H9 (cell line): Measurements from ENCODE around the gene C19orf81. TPM values are rescaled to one million over a fixed set of nuclear protein-coding genes. Genes with fewer than 3 reads are reported as not detected.
"Not testable (repeated sequence)": the region's sequence is repeated elsewhere in the genome, so short reads cannot be mapped to it uniquely, and the experiment has no call there.

Source experiments
- DNase-seq: peaks from one replicate; pipeline ENCODE4 v3.0.0-alpha.2; 2017
- H2AFZ ChIP-seq: one replicate; pipeline ENCODE4 v1.6.1; 2013; ENCODE audit warnings: mild to moderate bottlenecking, low read length, control low read depth, moderate library complexity
- H2AK5ac ChIP-seq: 2 replicates; pipeline ENCODE4 v1.6.1; 2013; ENCODE audit warnings: low read length, control low read depth, mixed read lengths; ENCODE audit not compliant: insufficient read length
- H2BK120ac ChIP-seq: one replicate; pipeline ENCODE4 v1.6.1; 2013; ENCODE audit warnings: low read depth, mild to moderate bottlenecking, low read length, control low read depth, inconsistent platforms; ENCODE audit not compliant: poor library complexity, severe bottlenecking
- H2BK12ac ChIP-seq: 2 replicates; pipeline ENCODE4 v1.6.1; 2013; ENCODE audit warnings: low read length, control low read depth, mixed read lengths, low read depth; ENCODE audit not compliant: insufficient read length
- H2BK15ac ChIP-seq: 2 replicates; pipeline ENCODE4 v1.6.1; 2013; ENCODE audit warnings: low read depth, low read length, control low read depth
- H2BK20ac ChIP-seq: one replicate; pipeline ENCODE4 v1.6.1; 2013; ENCODE audit warnings: low read depth, mild to moderate bottlenecking, low read length, control low read depth, inconsistent platforms; ENCODE audit not compliant: poor library complexity, severe bottlenecking
- H2BK5ac ChIP-seq: 2 replicates; pipeline ENCODE4 v1.6.1; 2013; ENCODE audit warnings: low read length, control low read depth, mixed read lengths; ENCODE audit not compliant: insufficient read length
- H3K14ac ChIP-seq: 2 replicates; pipeline ENCODE4 v1.6.1; 2013; ENCODE audit warnings: low read length, control low read depth; ENCODE audit not compliant: insufficient read depth
- H3K18ac ChIP-seq: 2 replicates; pipeline ENCODE4 v1.6.1; 2013; ENCODE audit warnings: low read depth, mild to moderate bottlenecking, mixed read lengths, low read length, control low read depth; ENCODE audit not compliant: insufficient read length
- H3K23ac ChIP-seq: 2 replicates; pipeline ENCODE4 v1.6.1; 2013; ENCODE audit warnings: low read length, control low read depth, mixed read lengths, low read depth; ENCODE audit not compliant: insufficient read length
- H3K23me2 ChIP-seq: 2 replicates; pipeline ENCODE4 v1.6.1; 2013; ENCODE audit warnings: low read depth, mild to moderate bottlenecking, mixed read lengths, low read length, control low read depth; ENCODE audit not compliant: insufficient read length, poor library complexity, severe bottlenecking
- H3K27ac ChIP-seq: 2 replicates; pipeline ENCODE4 v1.5.1; 2013; ENCODE audit warnings: low read length, control low read depth, mixed read lengths, low read depth; ENCODE audit not compliant: insufficient read length
- H3K27me3 ChIP-seq: 2 replicates; pipeline ENCODE4 v1.6.1; 2013; ENCODE audit warnings: low read length, control low read depth, inconsistent platforms; ENCODE audit not compliant: insufficient read depth
- H3K4ac ChIP-seq: 2 replicates; pipeline ENCODE4 v1.6.1; 2013; ENCODE audit warnings: low read depth, mild to moderate bottlenecking, control low read depth, inconsistent platforms, low read length, moderate library complexity
- H3K4me1 ChIP-seq: 2 replicates; pipeline ENCODE4 v1.6.1; 2013; ENCODE audit warnings: low read length, control low read depth, inconsistent platforms; ENCODE audit not compliant: insufficient read depth
- H3K4me2 ChIP-seq: 2 replicates; pipeline ENCODE4 v1.6.1; 2013; ENCODE audit warnings: low read length, control low read depth, mixed read lengths; ENCODE audit not compliant: insufficient read length, insufficient read depth
- H3K56ac ChIP-seq: 2 replicates; pipeline ENCODE4 v1.6.1; 2013; ENCODE audit warnings: low read depth, mild to moderate bottlenecking, mixed read lengths, low read length, control low read depth; ENCODE audit not compliant: insufficient read length
- H3K79me1 ChIP-seq: 2 replicates; pipeline ENCODE4 v1.6.1; 2013; ENCODE audit warnings: low read depth, mild to moderate bottlenecking, moderate library complexity, low read length, control low read depth, inconsistent platforms; ENCODE audit not compliant: insufficient read depth, poor library complexity, severe bottlenecking
- H3K79me2 ChIP-seq: 2 replicates; pipeline ENCODE4 v1.6.1; 2013; ENCODE audit warnings: low read length, control low read depth, inconsistent platforms; ENCODE audit not compliant: insufficient read depth
- H3K9ac ChIP-seq: 2 replicates; pipeline ENCODE4 v1.6.1; 2013; ENCODE audit warnings: low read length, control low read depth, mixed read lengths; ENCODE audit not compliant: insufficient read length; ENCODE audit errors: extremely low read depth
- H3K9me3 ChIP-seq: one replicate; pipeline ENCODE4 v1.6.1; 2013; ENCODE audit warnings: low read depth, low read length, inconsistent platforms; ENCODE audit not compliant: control insufficient read depth
- H3T11ph ChIP-seq: one replicate; pipeline ENCODE4 v1.6.1; 2013; ENCODE audit warnings: mild to moderate bottlenecking, low read length, control low read depth, inconsistent platforms
- H4K20me1 ChIP-seq: one replicate; pipeline ENCODE4 v1.6.1; 2013; ENCODE audit not compliant: control insufficient read depth, insufficient read length, insufficient read depth
- H4K5ac ChIP-seq: 2 replicates; pipeline ENCODE4 v1.6.1; 2013; ENCODE audit warnings: low read depth, mild to moderate bottlenecking, mixed read lengths, low read length, control low read depth; ENCODE audit not compliant: insufficient read length
- H4K8ac ChIP-seq: replicated peaks from 2 replicates; pipeline ENCODE4 v1.6.1; 2013; ENCODE audit warnings: low read length, control low read depth, mixed read lengths, low read depth; ENCODE audit not compliant: insufficient read length
- H4K91ac ChIP-seq: 2 replicates; pipeline ENCODE4 v1.6.1; 2013; ENCODE audit warnings: low read depth, mild to moderate bottlenecking, moderate library complexity, mixed read lengths, low read length, control low read depth; ENCODE audit not compliant: insufficient read length
- H3K27ac Mint-ChIP-seq, 3 experiments: 2 replicates in 2 of 3; 3 replicates in 1 of 3; pipeline ENCODE4 v1.8.0; 2020 to 2021; ENCODE audit warnings: mixed read lengths in 3 of 3, mild to moderate bottlenecking in 1 of 3, moderate library complexity in 1 of 3
- H3K27me3 Mint-ChIP-seq: 2 replicates; pipeline ENCODE4 v1.8.0; 2021; ENCODE audit warnings: low read depth, mild to moderate bottlenecking, moderate library complexity, mixed read lengths
- H3K36me3 Mint-ChIP-seq, 3 experiments: 2 replicates in 2 of 3; 3 replicates in 1 of 3; pipeline ENCODE4 v1.8.0; 2020 to 2021; ENCODE audit warnings: low read depth in 3 of 3, mixed read lengths in 3 of 3; ENCODE audit not compliant: insufficient read depth in 1 of 3
- H3K4me1 Mint-ChIP-seq, 2 experiments: 2 replicates each; pipeline ENCODE4 v1.8.0; 2020; ENCODE audit warnings: mixed read lengths in 2 of 2
- H3K4me3 Mint-ChIP-seq, 2 experiments: 2 replicates in 1 of 2; 3 replicates in 1 of 2; pipeline ENCODE4 v1.8.0; 2020 to 2021; ENCODE audit warnings: mild to moderate bottlenecking in 2 of 2, mixed read lengths in 2 of 2, moderate library complexity in 1 of 2
- H3K9me3 Mint-ChIP-seq, 2 experiments: 2 replicates in 1 of 2; 3 replicates in 1 of 2; pipeline ENCODE4 v1.8.0; 2020; ENCODE audit warnings: mild to moderate bottlenecking in 2 of 2, mixed read lengths in 2 of 2, moderate library complexity in 1 of 2
- CTCF ChIP-seq: fragments of 200-600 bp; sonication (generic); conservative IDR thresholded peaks from 3 replicates; pipeline ENCODE4 v1.8.0; 2021; ENCODE audit warnings: antibody characterized with exemption, mild to moderate bottlenecking
- WGBS: extraction: QIAGEN DNeasy Blood & Tissue Kit; methylation state at CpG from one replicate; pipeline ENCODE4 v1.1.7; 2013; ENCODE audit warnings: missing lambda C conversion rate, low lambda C conversion rate, mixed read lengths; ENCODE audit not compliant: insufficient read length; ENCODE audit errors: extremely low coverage; 5-methylcytosine and 5-hydroxymethylcytosine counted together
- total RNA-seq: library from RNA; stranded (reverse); gene quantifications from 2 replicates; pipeline ENCODE4 v1.2.1, GENCODE V29; 2021

Gene C19orf81
- total RNA-seq, 1 experiment from 2014 or later: 11.0 TPM

- Histone ChIP-seq H2AK5ac (no peak overlapping the region), H3K9me3 (no peaks in the 10 kb centered on the region), H3K4ac (no peak overlapping the region), H2BK120ac (no peak overlapping the region), H3K27me3 (peaks cover 2% of the 10 kb centered on the region; the same call in 1 of the 2 replicates), H3K9ac (peak overlapping the region; percentile 14), H4K8ac (no peak overlapping the region), H3T11ph (no peak overlapping the region), H3K14ac (no peak overlapping the region), H3K23me2 (peaks cover 5% of the 10 kb centered on the region), H2BK15ac (no peak overlapping the region), H3K27ac (no peak overlapping the region), H3K23ac (no peak overlapping the region), H3K79me1 (no peaks in the 10 kb centered on the region), H3K4me1 (no peaks in the 10 kb centered on the region; the same call in 1 of the 2 replicates), H4K5ac (no peak overlapping the region), H4K91ac (no peak overlapping the region), H2BK5ac (no peak overlapping the region), H2BK12ac (no peak overlapping the region), H3K4me2 (peak overlapping the region; percentile 79), H3K79me2 (no peaks in the 10 kb centered on the region), H4K20me1 (no peaks in the 10 kb centered on the region), H3K56ac (no peak overlapping the region), H2AFZ (peak overlapping the region; percentile 96), H2BK20ac (no peak overlapping the region), H3K18ac (peak overlapping the region; percentile 51)
- TF ChIP-seq CTCF: peak; percentile 93
- DNase-seq: peak; percentile 100
- WGBS: no CpG with 5 or more reads among the region's 56 CpGs
- Mint-ChIP-seq H3K9me3 (peaks cover 29 to 30% of the 10 kb centered on the region in 2 experiments), H3K36me3 (peaks cover 10 to 18% (median 14%) of the 10 kb centered on the region in 3 experiments), H3K27me3 (peaks cover 60% of the 10 kb centered on the region), H3K27ac (peak overlapping the region in 2 of 3 experiments; percentile 16 to 34; a peak in 2 of 7 replicates), H3K4me1 (peaks cover 0 to 13% of the 10 kb centered on the region in 2 experiments; a peak in 2 of 4 replicates), H3K4me3 (peak overlapping the region; percentile 52 to 76)
Observed at GRCh38 chr19:50607874-50608785, 41.1 kb upstream of the C19orf81 start.

- WGBS: no CpG with 5 or more reads among the region's 11 CpGs
- H3K79me2 ChIP-seq: not testable (repeated sequence)
Observed at GRCh38 chr19:50612504-50613404, 36.5 kb upstream of the C19orf81 start.

More at GRCh38 chr19:50612504-50613404, 36.5 kb upstream of the C19orf81 start:
- not testable (repeated sequence) for H4K5ac ChIP-seq, H4K20me1 ChIP-seq, H4K8ac ChIP-seq, H3K23ac ChIP-seq, H2BK12ac ChIP-seq, H3K4me3 Mint-ChIP-seq, H3K36me3 Mint-ChIP-seq, H2AK5ac ChIP-seq, H3K27me3 ChIP-seq, H3K4ac ChIP-seq, H3K23me2 ChIP-seq, H3T11ph ChIP-seq, H3K4me1 Mint-ChIP-seq, H2BK5ac ChIP-seq, H4K91ac ChIP-seq, H3K9ac ChIP-seq, H3K9me3 Mint-ChIP-seq, H3K18ac ChIP-seq, H3K4me1 ChIP-seq, H3K27ac Mint-ChIP-seq, H3K27ac ChIP-seq, H3K14ac ChIP-seq, H3K4me2 ChIP-seq, H2BK15ac ChIP-seq, DNase-seq, H2BK120ac ChIP-seq, H3K56ac ChIP-seq, H3K79me1 ChIP-seq, H2AFZ ChIP-seq, H2BK20ac ChIP-seq, H3K9me3 ChIP-seq
- H3K27me3 Mint-ChIP-seq: peaks cover 41% of the 10 kb centered on the region
